HepG2 (cell line): ENCODE data around the gene SDR39U1. TPM values are rescaled to one million over a fixed set of nuclear protein-coding genes. Genes with fewer than 3 reads are reported as not detected.
A peak's percentile ranks its signal among the peaks of the same experiment; 100 is the strongest.

Experiments
- BCLAF1 ChIP-seq: fragments of 450-650 bp; IDR thresholded peaks from 2 replicates; pipeline ENCODE4 v1.6.1; 2017; ENCODE audit warnings: mild to moderate bottlenecking
- MTF2 ChIP-seq: sonication (generic); formaldehyde crosslinking; IDR thresholded peaks from 2 replicates; pipeline ENCODE4 v1.5.0; 2020; ENCODE audit warnings: missing genetic modification reagents, borderline replicate concordance
- PRDM15 ChIP-seq: sonication (generic); formaldehyde crosslinking; IDR thresholded peaks from 2 replicates; pipeline ENCODE4 v1.4.0; 2020; ENCODE audit warnings: missing genetic modification reagents
- RCOR2 ChIP-seq: IDR thresholded peaks from 2 replicates; pipeline ENCODE4 v1.6.1; 2016; ENCODE audit warnings: missing biosample characterization, missing genetic modification reagents
- SP140L ChIP-seq: sonication (generic); formaldehyde crosslinking; IDR thresholded peaks from 2 replicates; pipeline ENCODE4 v1.4.0; 2020; ENCODE audit warnings: missing genetic modification reagents, borderline replicate concordance
- ZC3H4 ChIP-seq: sonication (generic); formaldehyde crosslinking; IDR thresholded peaks from 2 replicates; pipeline ENCODE4 v1.4.0; 2020; ENCODE audit warnings: missing genetic modification reagents, borderline replicate concordance
- ZNF562 ChIP-seq: sonication (generic); formaldehyde crosslinking; IDR thresholded peaks from 2 replicates; pipeline ENCODE4 v1.8.0; 2022; ENCODE audit warnings: missing genetic modification reagents, borderline replicate concordance
- ZNF598 ChIP-seq: sonication (generic); formaldehyde crosslinking; IDR thresholded peaks from 2 replicates; pipeline ENCODE4 v1.5.1; 2020; ENCODE audit warnings: mild to moderate bottlenecking, missing genetic modification reagents, borderline replicate concordance
- polyA plus RNA-seq, 8 experiments: library from polyadenylated mRNA; depleted of rRNA in 3 of 8; stranded (reverse) in 7 of 8; unstranded in 1 of 8; fragments of >200 nt; fragmentation: Illumina TruSeq in 4 of 8; extraction: Trizol in 4 of 8; gene quantifications; 2 replicates each; pipeline versions ENCODE4 v1.2.1 to v1.2.3, GENCODE V29; 2011 to 2016; ENCODE audit warnings: low read depth in 4 of 8, missing spikeins in 1 of 8, mixed read lengths in 1 of 8; ENCODE audit not compliant: insufficient read depth in 1 of 8
- total RNA-seq, 5 experiments: library from RNA; depleted of rRNA; stranded (reverse); fragments of >200 nt; fragmentation: Illumina TruSeq; extraction: Trizol; gene quantifications; 2 replicates each; pipeline ENCODE4 v1.2.3, GENCODE V29; 2016; ENCODE audit warnings: low read depth in 1 of 5
- TF ChIP-seq, protein P1 (sequence below): sonication (generic); formaldehyde crosslinking; IDR thresholded peaks from 2 replicates; pipeline ENCODE4 v1.5.0; 2020; ENCODE audit warnings: mild to moderate bottlenecking, missing genetic modification reagents
- TF ChIP-seq, protein P2 (sequence below): sonication (generic); formaldehyde crosslinking; IDR thresholded peaks from 2 replicates; pipeline ENCODE4 v1.5.0; 2020; ENCODE audit warnings: missing genetic modification reagents, mild to moderate bottlenecking, borderline replicate concordance
- TF ChIP-seq, protein P3 (sequence below): sonication (generic); formaldehyde crosslinking; IDR thresholded peaks from 2 replicates; pipeline ENCODE4 v1.8.1; 2023; ENCODE audit warnings: mild to moderate bottlenecking, missing genetic modification reagents
- TF ChIP-seq, protein P4 (sequence below): IDR thresholded peaks from 2 replicates; pipeline ENCODE4 v1.6.1; 2016; ENCODE audit warnings: low read depth, borderline replicate concordance

SDR39U1 gene
- total and polyA plus RNA-seq, 2 of the 13 experiments (the other 11 are each of a cell fraction or from before 2014, with no cell fraction given), result 34.4 to 129 TPM

GRCh38 chr14:24431569-24432258, 10.9 kb downstream of the SDR39U1 start (continued):
- peak; percentile 74; the same call in 1 of the 2 replicates for TF ChIP-seq PRDM15
- TF ChIP-seq, protein P1, sequence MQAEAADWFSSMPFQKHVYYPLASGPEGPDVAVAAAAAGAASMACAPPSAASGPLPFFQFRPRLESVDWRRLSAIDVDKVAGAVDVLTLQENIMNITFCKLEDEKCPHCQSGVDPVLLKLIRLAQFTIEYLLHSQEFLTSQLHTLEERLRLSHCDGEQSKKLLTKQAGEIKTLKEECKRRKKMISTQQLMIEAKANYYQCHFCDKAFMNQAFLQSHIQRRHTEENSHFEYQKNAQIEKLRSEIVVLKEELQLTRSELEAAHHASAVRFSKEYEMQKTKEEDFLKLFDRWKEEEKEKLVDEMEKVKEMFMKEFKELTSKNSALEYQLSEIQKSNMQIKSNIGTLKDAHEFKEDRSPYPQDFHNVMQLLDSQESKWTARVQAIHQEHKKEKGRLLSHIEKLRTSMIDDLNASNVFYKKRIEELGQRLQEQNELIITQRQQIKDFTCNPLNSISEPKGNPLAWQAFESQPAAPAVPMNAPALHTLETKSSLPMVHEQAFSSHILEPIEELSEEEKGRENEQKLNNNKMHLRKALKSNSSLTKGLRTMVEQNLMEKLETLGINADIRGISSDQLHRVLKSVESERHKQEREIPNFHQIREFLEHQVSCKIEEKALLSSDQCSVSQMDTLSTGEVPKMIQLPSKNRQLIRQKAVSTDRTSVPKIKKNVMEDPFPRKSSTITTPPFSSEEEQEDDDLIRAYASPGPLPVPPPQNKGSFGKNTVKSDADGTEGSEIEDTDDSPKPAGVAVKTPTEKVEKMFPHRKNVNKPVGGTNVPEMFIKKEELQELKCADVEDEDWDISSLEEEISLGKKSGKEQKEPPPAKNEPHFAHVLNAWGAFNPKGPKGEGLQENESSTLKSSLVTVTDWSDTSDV, result no peak
- no peak; the same call in 1 of the 2 replicates for TF ChIP-seq ZNF598 (CRISPR knock-in tag)
- peak; percentile 29; the same call in 1 of the 2 replicates for TF ChIP-seq SP140L (CRISPR knock-in tag)
- TF ChIP-seq MTF2 (CRISPR knock-in tag), result peak; percentile 98; the same call in 1 of the 2 replicates
- TF ChIP-seq, protein P2, sequence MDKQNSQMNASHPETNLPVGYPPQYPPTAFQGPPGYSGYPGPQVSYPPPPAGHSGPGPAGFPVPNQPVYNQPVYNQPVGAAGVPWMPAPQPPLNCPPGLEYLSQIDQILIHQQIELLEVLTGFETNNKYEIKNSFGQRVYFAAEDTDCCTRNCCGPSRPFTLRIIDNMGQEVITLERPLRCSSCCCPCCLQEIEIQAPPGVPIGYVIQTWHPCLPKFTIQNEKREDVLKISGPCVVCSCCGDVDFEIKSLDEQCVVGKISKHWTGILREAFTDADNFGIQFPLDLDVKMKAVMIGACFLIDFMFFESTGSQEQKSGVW (CRISPR knock-in tag), result no peak
- TF ChIP-seq, protein P3, sequence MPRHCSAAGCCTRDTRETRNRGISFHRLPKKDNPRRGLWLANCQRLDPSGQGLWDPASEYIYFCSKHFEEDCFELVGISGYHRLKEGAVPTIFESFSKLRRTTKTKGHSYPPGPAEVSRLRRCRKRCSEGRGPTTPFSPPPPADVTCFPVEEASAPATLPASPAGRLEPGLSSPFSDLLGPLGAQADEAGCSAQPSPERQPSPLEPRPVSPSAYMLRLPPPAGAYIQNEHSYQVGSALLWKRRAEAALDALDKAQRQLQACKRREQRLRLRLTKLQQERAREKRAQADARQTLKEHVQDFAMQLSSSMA (CRISPR knock-in tag), result peak; percentile 92; the same call in 1 of the 2 replicates
- TF ChIP-seq ZC3H4 (CRISPR knock-in tag), result peak; percentile 82; the same call in 1 of the 2 replicates
- TF ChIP-seq BCLAF1, result no peak
- TF ChIP-seq, protein P4, sequence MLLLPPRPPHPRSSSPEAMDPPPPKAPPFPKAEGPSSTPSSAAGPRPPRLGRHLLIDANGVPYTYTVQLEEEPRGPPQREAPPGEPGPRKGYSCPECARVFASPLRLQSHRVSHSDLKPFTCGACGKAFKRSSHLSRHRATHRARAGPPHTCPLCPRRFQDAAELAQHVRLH (CRISPR knock-in tag), result peak; percentile 73
- TF ChIP-seq RCOR2 (CRISPR knock-in tag), result peak; percentile 48; the same call in 1 of the 2 replicates
- TF ChIP-seq ZNF562 (CRISPR knock-in tag), result no peak
